ENCODE measurements around the gene PPHLN1. TPM values are rescaled to one million over a fixed set of nuclear protein-coding genes. Genes with fewer than 3 reads are reported as not detected.

PPHLN1 gene
- polyA plus RNA-seq, 3 donors, result 40.7 to 74.8 (median 68.7) TPM

- Histone ChIP-seq H3K4me1 (ENCODE audit: control insufficient read depth in 1 of 2, insufficient read depth in 2 of 2, low read length in 2 of 2) (peaks cover 5 to 7% of the 10 kb centered on the region in 2 donors), H3K79me2 (ENCODE audit: insufficient read depth, low read length) (peaks cover 8% of the 10 kb centered on the region), H2AFZ (ENCODE audit: insufficient read depth, low read depth, low read length, poor library complexity, severe bottlenecking) (no peak overlapping the region), H3K9me3 (replicated peaks in 1 of 2; ENCODE audit: control insufficient read depth in 1 of 2, insufficient read depth in 1 of 2, low read length in 2 of 2) (no peaks in the 10 kb centered on the region), H4K20me1 (ENCODE audit: insufficient read depth, low read length) (no peaks in the 10 kb centered on the region), H3K27ac (ENCODE audit: low read depth in 1 of 2, low read length in 2 of 2) (no peak overlapping the region), H3K4me2 (replicated peaks; ENCODE audit: extremely low read depth, low read length, poor library complexity, severe bottlenecking) (no peak overlapping the region), H3K9ac (ENCODE audit: insufficient read depth, low read length, poor library complexity, severe bottlenecking) (no peak overlapping the region), H3K4me3 (replicated peaks in 1 of 3; ENCODE audit: low read depth in 2 of 3, low read length in 3 of 3) (no peak overlapping the region), H3K36me3 (replicated peaks in 1 of 2; ENCODE audit: control insufficient read depth in 1 of 2, insufficient read depth in 2 of 2, low read length in 2 of 2) (peaks cover 7 to 47% of the 10 kb centered on the region in 2 donors), H3K27me3 (ENCODE audit: control insufficient read depth in 2 of 2, insufficient read depth in 2 of 2, low read length in 2 of 2) (no peaks in the 10 kb centered on the region)
- intact Hi-C loops (cut with micrococcal nuclease), result loop anchor here in 1 of 2 donors (10.0 kb wide), 1 partner anchor 176 kb away; the partner anchor contains the start of gene GXYLT1
- DNase-seq, result no peak
- H3K4me1 Mint-ChIP-seq, result peaks cover 10% of the 10 kb centered on the region
- H3K4me3 Mint-ChIP-seq, result no peak overlapping the region
- H3K27me3 Mint-ChIP-seq (ENCODE audit: low read depth in 3 of 3), result peaks cover 0 to 1% (median 0%) of the 10 kb centered on the region in 3 donors
- no peaks in the 10 kb centered on the region for H3K9me3 Mint-ChIP-seq
- peaks cover 30 to 38% of the 10 kb centered on the region in 2 donors for H3K36me3 Mint-ChIP-seq
- TF ChIP-seq, protein P1, sequence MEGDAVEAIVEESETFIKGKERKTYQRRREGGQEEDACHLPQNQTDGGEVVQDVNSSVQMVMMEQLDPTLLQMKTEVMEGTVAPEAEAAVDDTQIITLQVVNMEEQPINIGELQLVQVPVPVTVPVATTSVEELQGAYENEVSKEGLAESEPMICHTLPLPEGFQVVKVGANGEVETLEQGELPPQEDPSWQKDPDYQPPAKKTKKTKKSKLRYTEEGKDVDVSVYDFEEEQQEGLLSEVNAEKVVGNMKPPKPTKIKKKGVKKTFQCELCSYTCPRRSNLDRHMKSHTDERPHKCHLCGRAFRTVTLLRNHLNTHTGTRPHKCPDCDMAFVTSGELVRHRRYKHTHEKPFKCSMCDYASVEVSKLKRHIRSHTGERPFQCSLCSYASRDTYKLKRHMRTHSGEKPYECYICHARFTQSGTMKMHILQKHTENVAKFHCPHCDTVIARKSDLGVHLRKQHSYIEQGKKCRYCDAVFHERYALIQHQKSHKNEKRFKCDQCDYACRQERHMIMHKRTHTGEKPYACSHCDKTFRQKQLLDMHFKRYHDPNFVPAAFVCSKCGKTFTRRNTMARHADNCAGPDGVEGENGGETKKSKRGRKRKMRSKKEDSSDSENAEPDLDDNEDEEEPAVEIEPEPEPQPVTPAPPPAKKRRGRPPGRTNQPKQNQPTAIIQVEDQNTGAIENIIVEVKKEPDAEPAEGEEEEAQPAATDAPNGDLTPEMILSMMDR (IDR thresholded peaks at IDR 0.05), result no peak
- H3K27ac Mint-ChIP-seq, result no peak overlapping the region
These were observed 5.2 kb upstream of the PPHLN1 start for GRCh38 chr12:42320796-42321195.

DNA sequence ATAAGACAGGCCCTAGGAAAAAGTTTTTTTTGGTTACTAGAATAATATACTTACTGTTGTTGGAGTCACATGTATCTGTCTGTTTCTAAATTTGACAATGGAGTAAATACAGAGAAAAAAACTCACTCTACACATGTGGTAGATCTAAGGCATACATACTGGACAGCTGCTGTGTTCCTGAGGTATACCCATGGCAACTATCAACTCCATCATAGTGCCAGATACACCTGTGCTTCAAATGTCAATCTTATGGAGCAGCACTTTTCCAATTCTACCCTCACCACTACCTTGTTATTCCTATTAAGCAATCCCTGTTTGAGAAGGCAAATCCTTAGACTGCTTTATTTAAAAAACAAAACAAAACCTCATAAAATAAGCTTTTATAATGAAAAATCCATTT is 3.4 kb upstream of the PPHLN1 start:
- Histone ChIP-seq H4K20me1 (ENCODE audit: insufficient read depth, low read length) (no peaks in the 10 kb centered on the region), H3K36me3 (replicated peaks in 1 of 2; ENCODE audit: control insufficient read depth in 1 of 2, insufficient read depth in 2 of 2, low read length in 2 of 2) (peaks cover 4 to 29% of the 10 kb centered on the region in 2 donors), H3K9ac (ENCODE audit: insufficient read depth, low read length, poor library complexity, severe bottlenecking) (no peak overlapping the region), H3K79me2 (ENCODE audit: insufficient read depth, low read length) (peaks cover 26% of the 10 kb centered on the region), H3K27me3 (ENCODE audit: control insufficient read depth in 2 of 2, insufficient read depth in 2 of 2, low read length in 2 of 2) (no peaks in the 10 kb centered on the region), H3K4me3 (replicated peaks in 1 of 3; ENCODE audit: low read depth in 2 of 3, low read length in 3 of 3) (no peak overlapping the region), H3K27ac (ENCODE audit: low read depth in 1 of 2, low read length in 2 of 2) (no peak overlapping the region), H3K4me1 (ENCODE audit: control insufficient read depth in 1 of 2, insufficient read depth in 2 of 2, low read length in 2 of 2) (peaks cover 15 to 17% of the 10 kb centered on the region in 2 donors), H2AFZ (ENCODE audit: insufficient read depth, low read depth, low read length, poor library complexity, severe bottlenecking) (no peak overlapping the region), H3K4me2 (replicated peaks; ENCODE audit: extremely low read depth, low read length, poor library complexity, severe bottlenecking) (no peak overlapping the region), H3K9me3 (replicated peaks in 1 of 2; ENCODE audit: control insufficient read depth in 1 of 2, insufficient read depth in 1 of 2, low read length in 2 of 2) (no peaks in the 10 kb centered on the region)
- TF ChIP-seq, protein P1 (IDR thresholded peaks at IDR 0.05), result no peak
- H3K4me3 Mint-ChIP-seq, result no peak overlapping the region
- H3K27ac Mint-ChIP-seq, result no peak overlapping the region
- H3K36me3 Mint-ChIP-seq, result peaks cover 21% of the 10 kb centered on the region in 2 donors
- intact Hi-C loops (cut with micrococcal nuclease), result loop anchor here in 1 of 2 donors (10.0 kb wide), 1 partner anchor 178 kb away; the partner anchor contains the start of gene GXYLT1
- H3K9me3 Mint-ChIP-seq, result no peaks in the 10 kb centered on the region
- H3K27me3 Mint-ChIP-seq (ENCODE audit: low read depth in 3 of 3), result peaks cover 0 to 1% (median 0%) of the 10 kb centered on the region in 3 donors
- DNase-seq, result no peak
- peaks cover 21% of the 10 kb centered on the region for H3K4me1 Mint-ChIP-seq
